HG02759 (cell line): Measurements from ENCODE around the gene NKG7.
A peak's percentile ranks its signal among the peaks of the same experiment; 100 is the strongest.
"Not testable (repeated sequence)": the region's sequence is repeated elsewhere in the genome, so short reads cannot be mapped to it uniquely, and the experiment has no call there.

Source experiments
- ATAC-seq: cut with Tn5 transposase; IDR thresholded peaks from one replicate; pipeline ENCODE4 v1.9.1; 2021; ENCODE audit warnings: mild to moderate bottlenecking, moderate library complexity; ENCODE audit not compliant: unreplicated experiment

The NKG7 gene

GRCh38 chr19:51372649-51373504, at the start of gene NKG7:
Gene NKG7 (minus strand): TSS chr19:51372654. CDS start chr19:51372535, 119 bp downstream.
- no peak for ATAC-seq

- ATAC-seq, result peak; percentile 45
Observed at GRCh38 chr19:51422053-51422448, 49.6 kb upstream of the NKG7 start.

GRCh38 chr19:51421229-51422052, 49.0 kb upstream of the NKG7 start:
- ATAC-seq, result no peak

GRCh38 chr19:51420511-51420910, 48.1 kb upstream of the NKG7 start:
- not testable (repeated sequence) for ATAC-seq

GRCh38 chr19:51418707-51419106, 46.3 kb upstream of the NKG7 start:
- no peak for ATAC-seq

GRCh38 chr19:51417810-51418157, 45.3 kb upstream of the NKG7 start:
- peak; percentile 27 for ATAC-seq

- ATAC-seq, result peak; percentile 71
Observed at GRCh38 chr19:51417107-51417809, 44.8 kb upstream of the NKG7 start, which contains the start of gene SIGLEC10. Gene SIGLEC10 (minus strand): TSS chr19:51417642. CDS start chr19:51417581, 61 bp downstream.

- ATAC-seq, result not testable (repeated sequence)
Observed at GRCh38 chr19:51416422-51416821, 44.0 kb upstream of the NKG7 start.

GRCh38 chr19:51415187-51415586, 42.7 kb upstream of the NKG7 start:
- no peak for ATAC-seq

GRCh38 chr19:51410950-51411748, 38.7 kb upstream of the NKG7 start:
- ATAC-seq, result no peak

GRCh38 chr19:51407511-51408131, 35.2 kb upstream of the NKG7 start:
- ATAC-seq, result no peak

- no peak for ATAC-seq
Observed at GRCh38 chr19:51402117-51402516, 29.7 kb upstream of the NKG7 start.

- ATAC-seq, result not testable (repeated sequence)
Observed at GRCh38 chr19:51399936-51400335, 27.5 kb upstream of the NKG7 start.

- ATAC-seq, result no peak
Observed at GRCh38 chr19:51399231-51399630, 26.8 kb upstream of the NKG7 start.

- ATAC-seq, result no peak
Observed at GRCh38 chr19:51398096-51398704, 25.7 kb upstream of the NKG7 start.

GRCh38 chr19:51397453-51397852, 25.0 kb upstream of the NKG7 start:
- not testable (repeated sequence) for ATAC-seq

- ATAC-seq, result no peak
Observed at GRCh38 chr19:51396175-51396574, 23.7 kb upstream of the NKG7 start.

- ATAC-seq, result peak; percentile 88
Observed at GRCh38 chr19:51394050-51394836, 21.8 kb upstream of the NKG7 start.

- ATAC-seq, result no peak
Observed at GRCh38 chr19:51392701-51393100, 20.2 kb upstream of the NKG7 start.
